ENCODE measurements around the gene SPINDOC.
"Not testable (repeated sequence)": the region's sequence is repeated elsewhere in the genome, so short reads cannot be mapped to it uniquely, and the experiment has no call there.

The SPINDOC gene

GRCh38 chr11:63858628-63859550 is 45.6 kb downstream of the SPINDOC start:
- DNase-seq, result no peak

GRCh38 chr11:63862923-63863322 is 49.7 kb downstream of the SPINDOC start:
- no peak for DNase-seq

- DNase-seq, result not testable (repeated sequence)
These were observed 50.4 kb downstream of the SPINDOC start for GRCh38 chr11:63863620-63864019.

GRCh38 chr11:63866211-63866610 is 53.0 kb downstream of the SPINDOC start:
- DNase-seq, result peak; percentile 81 to 82

- DNase-seq, result no peak
These were observed 54.3 kb downstream of the SPINDOC start for GRCh38 chr11:63867511-63867910.

- no peak for DNase-seq
These were observed 55.3 kb downstream of the SPINDOC start for GRCh38 chr11:63868399-63869064.

- DNase-seq, result no peak
These were observed 55.9 kb downstream of the SPINDOC start for GRCh38 chr11:63869171-63869591.

GRCh38 chr11:63869683-63870082 is 56.4 kb downstream of the SPINDOC start:
- no peak for DNase-seq

- DNase-seq, result no peak
These were observed 57.3 kb downstream of the SPINDOC start for GRCh38 chr11:63870351-63871140.

- peak; percentile 54 to 57 for DNase-seq
These were observed 58.9 kb downstream of the SPINDOC start for GRCh38 chr11:63871962-63872799.

GRCh38 chr11:63872800-63873197 is 59.5 kb downstream of the SPINDOC start:
- no peak for DNase-seq

- no peak for DNase-seq
These were observed 60.1 kb downstream of the SPINDOC start for GRCh38 chr11:63873311-63873710.

GRCh38 chr11:63874511-63874910 is 61.3 kb downstream of the SPINDOC start:
- no peak for DNase-seq

- DNase-seq, result no peak
These were observed 62.3 kb downstream of the SPINDOC start for GRCh38 chr11:63875506-63876065.

GRCh38 chr11:63876616-63877015 is 63.4 kb downstream of the SPINDOC start:
- DNase-seq, result no peak

Data from activated T-cell treated with anti-CD3 and anti-CD28 coated beads, Interleukin-2, amount 50 U/mL, for 48 hours (primary cell).